ENCODE results near the gene TRRAP. TPM values are rescaled to one million over a fixed set of nuclear protein-coding genes. Genes with fewer than 3 reads are reported as not detected.

The TRRAP gene
- total and polyA plus RNA-seq, 2 of the 8 experiments (the other 6 are each of a cell fraction or from before 2014, with no cell fraction given) = 21.7 to 48.6 TPM

- TF ChIP-seq GABPA (IDR thresholded peaks at IDR 0.05; ENCODE audit: borderline replicate concordance, insufficient read depth, low read length) = no peak
- no peak for TF ChIP-seq BACH1 (IDR thresholded peaks at IDR 0.05; ENCODE audit: low read length)
- TF ChIP-seq GTF2F1 (IDR thresholded peaks at IDR 0.05; ENCODE audit: borderline replicate concordance, low read depth, low read length) = no peak
- TF ChIP-seq CEBPB (IDR thresholded peaks at IDR 0.05; ENCODE audit: low read depth, low read length) = no peak
- TF ChIP-seq NRF1 (IDR thresholded peaks at IDR 0.05; ENCODE audit: low read depth, low read length) = no peak
- TF ChIP-seq RFX5 (IDR thresholded peaks at IDR 0.05; ENCODE audit: borderline replicate concordance, low read depth, low read length) = no peak
- TF ChIP-seq E2F6 (IDR thresholded peaks at IDR 0.05) = no peak
These were observed 44.3 kb downstream of the TRRAP start (continued) for GRCh38 chr7:98922392-98923187.

Data from H1 (cell line).